ENCODE results near the gene GSDMA. TPM values are rescaled to one million over a fixed set of nuclear protein-coding genes. Genes with fewer than 3 reads are reported as not detected.

The GSDMA gene
- total and polyA plus RNA-seq, 12 donors = 0.06 to 1.3 (median 0.42) TPM; not detected in 6

GRCh38 chr17:39933912-39934311 is 28.9 kb upstream of the GSDMA start:
- WGBS, 2 donors = 25 to 58% methylated on average over 5 of the region's 5 CpGs
- TF ChIP-seq, protein P1, sequence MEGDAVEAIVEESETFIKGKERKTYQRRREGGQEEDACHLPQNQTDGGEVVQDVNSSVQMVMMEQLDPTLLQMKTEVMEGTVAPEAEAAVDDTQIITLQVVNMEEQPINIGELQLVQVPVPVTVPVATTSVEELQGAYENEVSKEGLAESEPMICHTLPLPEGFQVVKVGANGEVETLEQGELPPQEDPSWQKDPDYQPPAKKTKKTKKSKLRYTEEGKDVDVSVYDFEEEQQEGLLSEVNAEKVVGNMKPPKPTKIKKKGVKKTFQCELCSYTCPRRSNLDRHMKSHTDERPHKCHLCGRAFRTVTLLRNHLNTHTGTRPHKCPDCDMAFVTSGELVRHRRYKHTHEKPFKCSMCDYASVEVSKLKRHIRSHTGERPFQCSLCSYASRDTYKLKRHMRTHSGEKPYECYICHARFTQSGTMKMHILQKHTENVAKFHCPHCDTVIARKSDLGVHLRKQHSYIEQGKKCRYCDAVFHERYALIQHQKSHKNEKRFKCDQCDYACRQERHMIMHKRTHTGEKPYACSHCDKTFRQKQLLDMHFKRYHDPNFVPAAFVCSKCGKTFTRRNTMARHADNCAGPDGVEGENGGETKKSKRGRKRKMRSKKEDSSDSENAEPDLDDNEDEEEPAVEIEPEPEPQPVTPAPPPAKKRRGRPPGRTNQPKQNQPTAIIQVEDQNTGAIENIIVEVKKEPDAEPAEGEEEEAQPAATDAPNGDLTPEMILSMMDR (IDR thresholded peaks at IDR 0.05) = no peak
- peak overlapping the region; percentile 4 to 87 (median 66) for H3K27ac ChIP-seq

GRCh38 chr17:39934324-39934723 is 28.5 kb upstream of the GSDMA start:
- DNase-seq (no peak), ATAC-seq (no peak)
- intact Hi-C loops (cut with DNase I) = loop anchor here in 1 of 10 donors (2.0 kb wide), 1 partner anchor 18 kb away; no protein-coding TSS in a partner anchor
- H3K27ac ChIP-seq = peak overlapping the region in 8 of 10 donors; percentile 4 to 87 (median 77)
- TF ChIP-seq, protein P1 (IDR thresholded peaks at IDR 0.05) = no peak
- 79 to 87% methylated on average over 5 of the region's 5 CpGs for WGBS, 2 donors
- no peaks in the 10 kb centered on the region for H3K9me3 ChIP-seq
- H3K36me3 ChIP-seq = no peaks in the 10 kb centered on the region
- H3K27me3 ChIP-seq = no peaks in the 10 kb centered on the region
- H3K4me1 ChIP-seq = peaks cover 0 to 48% (median 17%) of the 10 kb centered on the region in 9 donors
- H3K4me3 ChIP-seq = no peak overlapping the region

More at GRCh38 chr17:39933912-39934311, 28.9 kb upstream of the GSDMA start:
- no peaks in the 10 kb centered on the region for H3K9me3 ChIP-seq
- H3K4me3 ChIP-seq = no peak overlapping the region
- H3K27me3 ChIP-seq = no peaks in the 10 kb centered on the region
- peaks cover 0 to 48% (median 16%) of the 10 kb centered on the region in 9 donors for H3K4me1 ChIP-seq
- DNase-seq = peak; percentile 58 to 71
- H3K36me3 ChIP-seq = no peaks in the 10 kb centered on the region
- intact Hi-C loops (cut with DNase I) = loop anchor here in 1 of 10 donors (2.0 kb wide), 1 partner anchor 19 kb away; no protein-coding TSS in a partner anchor
- ATAC-seq = peak; percentile 75 to 90 (median 82)

GRCh38 chr17:39935909-39936308 is 26.9 kb upstream of the GSDMA start:
- peaks cover 0 to 48% (median 15%) of the 10 kb centered on the region in 9 donors for H3K4me1 ChIP-seq
- no peaks in the 10 kb centered on the region for H3K27me3 ChIP-seq
- TF ChIP-seq, protein P1 (IDR thresholded peaks at IDR 0.05) = no peak
- ATAC-seq = no peak
- no peak for DNase-seq
- no peaks in the 10 kb centered on the region for H3K36me3 ChIP-seq
- WGBS, 2 donors = 70 to 75% methylated on average over 3 of the region's 3 CpGs
- peak overlapping the region in 1 of 10 donors; percentile 1 for H3K27ac ChIP-seq
- H3K4me3 ChIP-seq = no peak overlapping the region
- no peaks in the 10 kb centered on the region for H3K9me3 ChIP-seq
- intact Hi-C loops (cut with DNase I) = loop anchor here in 1 of 10 donors (2.0 kb wide), 1 partner anchor 17 kb away; no protein-coding TSS in a partner anchor

GRCh38 chr17:39937447-39937846 is 25.4 kb upstream of the GSDMA start:
- Histone ChIP-seq H3K4me1 (peaks cover 0 to 48% (median 15%) of the 10 kb centered on the region in 9 donors), H3K36me3 (no peaks in the 10 kb centered on the region), H3K9me3 (no peaks in the 10 kb centered on the region), H3K4me3 (no peak overlapping the region), H3K27ac (no peak overlapping the region), H3K27me3 (no peaks in the 10 kb centered on the region)
- ATAC-seq = no peak
- intact Hi-C loops (cut with DNase I) = no loop called here
- TF ChIP-seq, protein P1 (IDR thresholded peaks at IDR 0.05) = no peak
- no peak for DNase-seq
- 93 to 94% methylated on average over 3 of the region's 3 CpGs for WGBS, 2 donors

All from heart right ventricle (tissue), 16 donors.